Kidney capillary endothelial cell (primary cell): ENCODE measurements around the gene RFTN1.

Experiments
- DNase-seq: peaks from one replicate; pipeline ENCODE4 v3.0.0-alpha.2; 2018; ENCODE audit warnings: low spot score

The RFTN1 gene, protein sequence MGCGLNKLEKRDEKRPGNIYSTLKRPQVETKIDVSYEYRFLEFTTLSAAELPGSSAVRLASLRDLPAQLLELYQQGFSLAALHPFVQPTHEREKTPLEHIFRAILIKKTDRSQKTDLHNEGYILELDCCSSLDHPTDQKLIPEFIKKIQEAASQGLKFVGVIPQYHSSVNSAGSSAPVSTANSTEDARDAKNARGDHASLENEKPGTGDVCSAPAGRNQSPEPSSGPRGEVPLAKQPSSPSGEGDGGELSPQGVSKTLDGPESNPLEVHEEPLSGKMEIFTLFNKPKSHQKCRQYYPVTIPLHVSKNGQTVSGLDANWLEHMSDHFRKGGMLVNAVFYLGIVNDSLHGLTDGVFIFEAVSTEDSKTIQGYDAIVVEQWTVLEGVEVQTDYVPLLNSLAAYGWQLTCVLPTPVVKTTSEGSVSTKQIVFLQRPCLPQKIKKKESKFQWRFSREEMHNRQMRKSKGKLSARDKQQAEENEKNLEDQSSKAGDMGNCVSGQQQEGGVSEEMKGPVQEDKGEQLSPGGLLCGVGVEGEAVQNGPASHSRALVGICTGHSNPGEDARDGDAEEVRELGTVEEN

DNA sequence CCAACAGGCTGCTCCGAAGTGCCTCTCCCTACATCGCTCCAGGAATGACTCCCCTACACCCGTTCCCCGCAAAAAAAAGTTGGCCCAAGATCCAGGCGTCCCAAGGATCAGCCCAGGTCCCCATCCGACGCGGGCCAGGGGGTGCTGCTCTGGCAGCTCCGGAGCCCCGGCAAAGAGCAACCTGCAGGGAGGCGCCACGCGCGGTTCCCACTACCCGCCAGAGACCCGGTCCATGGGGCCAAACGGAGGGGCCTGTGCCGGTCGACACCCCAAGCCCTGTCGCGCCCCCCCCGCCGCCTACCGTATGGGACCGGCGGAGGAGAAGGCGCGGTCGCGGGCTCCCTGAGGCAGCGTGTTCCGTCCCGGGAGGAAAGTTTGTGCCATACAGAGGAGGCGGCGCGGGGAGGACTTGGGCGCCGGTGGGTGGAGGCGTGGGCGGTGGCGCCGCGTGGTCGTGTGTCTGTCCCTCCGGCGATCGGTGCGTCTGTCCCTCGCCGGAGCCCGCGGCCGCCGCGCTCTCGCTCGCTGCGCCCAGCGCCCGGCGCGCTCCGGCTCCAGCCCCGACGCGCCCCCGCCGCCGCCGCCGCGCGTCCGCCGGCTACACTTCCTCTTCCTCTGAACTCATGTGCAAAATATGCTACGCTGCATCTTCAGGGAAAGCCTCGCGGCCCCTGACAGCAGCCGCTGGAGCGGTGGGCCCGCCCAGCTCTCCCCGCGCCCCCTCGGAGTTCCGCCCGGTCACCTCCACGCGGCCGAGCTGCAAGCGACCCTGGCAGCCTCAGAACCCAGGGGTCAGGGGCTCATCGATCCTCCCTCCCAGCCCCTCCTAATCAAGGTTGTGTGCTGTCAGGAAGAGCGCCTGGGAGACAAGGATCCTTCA lies at the start of gene RFTN1:
RFTN1 (minus strand) TSS at position 559 of the 880 bp plus-strand sequence. CDS start 19,830 bp downstream, outside the sequence.
- peak; percentile 85 for DNase-seq

DNA sequence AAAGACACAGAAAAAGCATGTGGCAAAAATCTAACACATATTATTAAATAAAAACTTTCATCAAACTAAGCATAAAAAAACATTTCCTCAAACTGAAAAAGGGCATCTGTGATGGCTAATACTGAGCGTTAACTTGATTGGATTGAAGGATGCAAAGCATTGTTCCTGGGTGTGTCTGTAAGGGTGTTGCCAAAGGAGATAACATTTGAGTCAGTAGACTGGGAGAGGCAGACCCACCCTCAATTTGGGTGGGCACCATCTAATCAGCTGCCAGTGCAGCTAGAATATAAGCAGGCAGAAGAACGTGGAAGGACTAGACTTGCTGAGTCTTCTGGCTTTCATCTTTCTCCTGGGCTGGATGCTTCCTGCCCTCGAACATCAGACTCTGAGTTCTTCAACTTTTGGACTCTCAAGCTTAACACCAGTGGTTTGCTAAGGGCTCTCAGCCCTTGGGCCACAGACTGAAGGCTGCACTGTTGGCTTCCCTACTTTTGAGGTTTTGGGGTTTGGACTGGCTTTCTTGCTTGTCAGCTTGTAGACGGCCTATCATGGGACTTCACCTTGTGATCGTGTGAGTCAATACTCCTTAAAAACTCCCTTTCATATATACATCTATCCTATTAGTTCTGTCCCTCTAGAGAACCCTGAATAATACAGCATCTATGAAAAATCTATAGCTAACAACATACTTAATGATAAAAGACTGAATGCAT lies 46.3 kb upstream of the RFTN1 start:
- DNase-seq = no peak

DNA sequence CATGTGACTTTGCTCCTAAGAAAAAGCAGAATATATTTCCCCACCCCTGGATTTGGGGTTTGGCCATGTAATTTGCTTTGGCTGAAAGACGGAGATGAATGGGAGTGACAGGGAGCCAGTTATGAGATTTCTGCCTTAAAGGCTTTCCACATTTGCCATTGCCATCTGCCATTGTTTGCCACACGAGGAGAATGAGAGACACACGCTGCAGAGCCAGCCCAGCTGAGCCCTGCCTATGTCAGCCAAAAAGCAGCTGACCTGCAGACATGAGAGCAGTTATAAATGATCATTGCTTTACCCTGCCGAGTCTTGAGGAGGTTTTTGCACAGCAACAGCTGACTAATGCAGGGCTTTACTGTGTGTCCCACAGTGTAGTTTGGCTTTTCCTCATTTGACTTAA lies 40.6 kb upstream of the RFTN1 start:
- no peak for DNase-seq

DNA sequence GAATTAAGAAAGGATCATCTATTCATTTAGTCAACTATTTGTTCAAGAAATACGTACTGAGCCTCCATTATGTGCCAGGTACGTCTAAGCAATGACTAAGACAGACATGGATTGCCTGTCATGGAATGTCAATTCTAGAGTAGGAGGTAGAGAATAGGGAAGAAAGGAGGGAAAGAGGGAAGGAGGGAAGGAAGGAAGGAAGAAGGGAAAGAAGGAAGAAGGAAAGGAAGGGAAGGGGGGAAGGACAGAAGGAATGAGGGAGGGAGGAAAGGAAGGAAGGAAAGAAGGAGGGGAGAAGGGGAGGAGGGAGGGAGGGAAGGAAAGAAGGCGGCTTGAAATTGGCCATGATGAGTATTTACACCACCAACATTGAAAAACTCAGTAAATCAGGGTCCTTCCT lies 39.3 kb upstream of the RFTN1 start:
- no peak for DNase-seq

DNA sequence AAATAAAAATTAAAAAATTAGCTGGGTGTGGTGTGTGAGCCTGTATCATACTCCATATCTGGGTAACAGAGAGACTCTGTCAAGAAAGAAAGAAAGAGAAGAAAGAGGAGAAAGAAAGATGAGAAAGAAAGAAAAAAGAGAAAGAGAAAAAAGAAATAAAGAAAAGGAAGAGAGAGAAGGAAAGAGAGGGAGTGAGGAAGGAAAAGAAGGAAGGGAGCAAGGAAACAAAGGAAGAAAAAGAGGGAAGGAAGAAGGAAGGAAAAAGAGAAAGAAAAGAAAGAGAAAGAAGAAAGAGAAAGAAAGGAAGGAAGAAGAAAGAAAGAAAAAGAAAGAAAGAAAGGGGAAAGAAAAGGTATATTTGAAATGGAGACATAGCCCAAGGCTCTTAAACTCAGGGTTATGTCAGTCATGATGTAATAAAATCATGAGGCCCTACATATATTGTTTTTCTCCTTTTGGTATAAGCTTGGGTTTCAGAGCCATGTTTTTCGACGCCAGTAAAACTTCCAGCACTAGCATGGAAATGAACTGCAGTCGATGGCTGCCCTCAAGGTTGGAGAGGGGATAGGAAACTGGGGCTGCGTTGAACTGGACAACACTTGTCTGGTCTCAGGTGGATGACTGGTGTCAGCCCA lies 38.0 kb upstream of the RFTN1 start:
- DNase-seq = no peak

DNA sequence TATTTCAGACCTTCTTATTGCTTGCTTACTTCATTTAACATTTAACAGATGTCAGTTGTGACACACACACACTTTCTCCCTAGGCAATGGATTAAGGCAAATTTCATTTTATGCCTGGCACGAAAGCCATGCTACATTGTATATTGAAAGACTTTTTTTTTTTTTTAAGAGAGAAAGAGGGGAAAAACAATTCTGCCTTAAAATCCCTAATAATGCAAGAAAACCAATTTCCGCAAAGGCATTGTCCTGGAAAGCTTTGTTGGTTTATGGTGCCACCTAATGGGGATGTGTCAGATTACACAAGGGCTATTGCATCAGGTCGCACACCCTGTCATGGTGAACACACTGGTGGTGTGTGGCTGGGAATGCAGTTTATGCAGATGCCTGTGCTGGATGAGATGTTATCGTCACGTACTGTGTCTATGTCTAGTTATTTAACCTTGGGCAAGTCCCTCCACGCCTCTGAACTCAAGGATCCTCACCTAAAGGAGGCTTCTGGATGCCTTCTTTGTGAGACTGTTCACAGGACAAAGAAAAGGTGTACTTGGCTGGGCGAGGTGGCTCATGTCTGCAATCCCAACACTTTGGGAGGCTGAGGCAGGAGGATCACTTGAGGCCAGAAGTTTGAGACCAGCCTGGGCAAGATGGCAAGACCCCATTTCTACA lies 37.3 kb upstream of the RFTN1 start:
- peak; percentile 87 for DNase-seq

DNA sequence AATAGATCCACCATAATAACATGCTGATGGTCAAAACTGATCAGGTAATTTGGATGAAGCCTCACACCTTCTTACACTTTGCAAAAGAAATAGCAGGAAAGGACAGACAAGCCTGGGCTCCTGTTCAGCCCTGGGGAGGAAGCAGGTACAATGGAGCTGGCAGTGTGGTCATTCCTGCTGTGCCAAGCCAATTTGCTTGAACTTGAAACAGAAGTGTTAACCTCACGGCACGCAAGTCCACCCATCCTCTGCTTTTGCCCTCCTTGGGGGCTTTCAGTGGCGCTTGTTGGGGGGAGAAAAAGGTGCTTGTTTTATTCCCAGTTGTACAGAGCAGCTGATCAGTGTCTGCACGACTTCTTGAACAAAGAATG lies 36.8 kb upstream of the RFTN1 start:
- DNase-seq = peak; percentile 22

DNA sequence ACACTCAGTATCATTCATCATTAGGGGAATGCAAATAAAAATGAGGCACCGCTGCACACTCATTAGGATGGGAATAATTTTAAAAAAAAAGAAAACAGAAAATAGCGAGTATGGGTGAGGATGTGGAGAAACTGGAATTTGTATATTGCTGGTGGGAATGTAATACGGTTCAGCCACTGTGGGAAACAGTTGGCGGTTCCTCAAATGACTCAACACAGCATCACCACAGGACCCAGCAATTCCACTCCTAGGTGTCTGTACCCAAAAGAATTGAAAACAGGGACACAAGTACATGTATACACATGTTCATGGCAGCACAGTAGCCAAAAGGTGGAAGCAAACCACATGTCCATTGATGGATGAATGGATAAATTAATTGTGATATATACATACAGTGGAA lies 35.2 kb upstream of the RFTN1 start:
- DNase-seq = peak; percentile 5

DNA sequence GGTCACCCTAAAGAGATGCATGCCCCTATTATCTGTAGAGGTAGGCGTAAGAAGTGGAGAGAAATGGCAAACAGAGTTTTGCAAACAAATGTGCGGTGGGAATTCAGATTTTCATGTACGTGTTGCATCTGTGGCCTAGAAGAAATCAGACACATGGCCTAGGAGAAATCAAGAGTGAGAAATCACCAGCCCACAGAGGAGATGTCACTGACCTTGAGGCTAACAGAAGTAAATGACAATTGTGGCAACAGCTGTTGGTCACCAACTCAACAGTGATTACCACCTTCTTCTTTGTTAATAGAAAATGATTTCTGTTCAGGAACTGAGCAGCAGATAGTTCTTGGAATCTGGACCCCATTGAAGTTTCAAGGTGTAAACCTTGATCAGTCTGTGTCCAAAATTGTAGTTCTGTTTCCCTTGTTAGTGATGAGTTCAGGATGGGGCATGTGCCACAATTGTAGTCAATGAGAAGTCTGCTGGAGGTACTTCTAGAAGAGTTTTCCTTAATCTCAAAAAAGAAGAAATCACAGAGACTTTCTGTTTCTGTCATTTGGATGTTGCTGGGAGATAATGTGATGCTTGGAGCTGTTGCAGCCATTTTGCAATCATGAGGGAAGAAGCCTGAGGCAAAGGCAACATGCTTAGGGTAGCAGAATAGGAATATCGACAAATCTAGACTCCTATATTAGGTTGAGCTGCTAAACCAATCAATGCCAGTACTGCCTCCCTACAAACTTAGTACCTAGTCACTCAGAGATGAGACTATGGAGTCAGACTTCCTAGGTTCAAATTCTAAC lies 34.3 kb upstream of the RFTN1 start:
- no peak for DNase-seq

DNA sequence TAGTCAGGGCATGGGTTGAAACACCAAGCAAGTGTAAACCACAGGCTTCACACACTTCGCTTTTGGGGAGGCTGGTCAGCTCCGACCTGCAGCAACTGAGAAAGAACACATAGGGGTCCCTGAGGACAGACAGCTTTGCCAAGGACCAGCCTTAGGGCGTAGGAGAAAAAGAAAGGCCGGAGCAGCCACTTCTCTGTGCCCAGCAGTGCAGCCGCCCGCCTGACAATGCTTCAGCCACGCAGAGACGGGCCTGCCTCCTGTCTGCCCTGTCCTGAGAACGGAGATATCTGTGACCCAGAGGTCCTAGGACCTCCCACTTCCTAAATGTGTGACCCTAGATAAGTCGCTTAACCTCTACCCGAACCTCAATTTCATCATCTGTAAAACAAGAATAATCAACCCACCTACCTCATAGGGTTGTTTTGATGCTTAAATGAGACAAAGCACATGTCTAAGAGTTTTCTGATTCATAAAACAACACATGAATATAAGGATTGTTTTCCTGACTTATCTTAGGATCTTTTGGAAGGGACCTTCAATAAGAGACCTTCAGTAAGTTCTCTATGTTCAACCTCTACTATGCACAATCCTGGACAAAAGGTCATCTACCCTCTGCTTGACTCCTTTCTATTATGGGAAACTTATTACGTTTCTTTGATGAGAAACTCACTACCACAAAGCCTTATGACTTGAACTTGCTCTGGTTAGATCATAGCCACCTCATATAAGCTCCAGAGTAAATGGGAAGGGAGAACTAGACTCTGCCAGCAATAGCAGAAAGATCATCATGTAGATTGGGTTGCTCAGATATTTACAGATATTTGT lies 32.9 kb upstream of the RFTN1 start:
- DNase-seq = no peak

DNA sequence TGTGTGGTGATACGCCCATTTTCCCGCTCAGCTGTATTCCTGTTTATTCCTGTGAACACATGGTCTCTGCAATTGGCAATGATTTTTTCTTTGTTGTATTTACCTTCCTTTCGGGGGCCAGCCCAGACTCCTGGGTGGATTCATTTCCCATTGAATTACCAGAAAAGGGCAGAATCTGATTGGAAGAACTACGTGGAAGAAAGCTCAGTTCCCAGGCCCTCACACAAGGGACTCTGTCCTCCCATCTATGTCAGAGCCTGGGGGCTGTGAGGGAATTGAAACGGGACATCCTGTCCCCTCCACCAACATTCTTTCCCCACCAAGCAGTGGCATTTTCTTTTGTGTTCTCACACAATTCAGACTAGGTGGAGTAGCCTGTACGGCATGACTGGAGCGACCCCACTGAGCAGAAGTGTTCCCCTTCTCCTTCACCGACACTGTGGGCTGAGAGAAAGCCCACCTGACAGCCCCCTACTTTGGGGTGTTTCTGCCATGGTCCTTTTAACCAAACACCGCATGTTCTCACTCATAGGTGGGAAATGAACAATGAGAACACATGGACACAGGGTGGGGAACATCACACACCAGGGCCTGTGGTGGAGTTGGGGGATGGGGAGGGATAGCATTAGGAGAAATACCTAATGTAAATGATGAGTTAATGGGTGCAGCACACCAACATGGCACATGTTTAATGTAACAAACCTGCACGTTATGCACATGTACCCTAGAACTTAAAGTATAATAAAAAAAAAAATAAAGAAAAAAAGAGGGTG lies 32.1 kb upstream of the RFTN1 start:
- no peak for DNase-seq

DNA sequence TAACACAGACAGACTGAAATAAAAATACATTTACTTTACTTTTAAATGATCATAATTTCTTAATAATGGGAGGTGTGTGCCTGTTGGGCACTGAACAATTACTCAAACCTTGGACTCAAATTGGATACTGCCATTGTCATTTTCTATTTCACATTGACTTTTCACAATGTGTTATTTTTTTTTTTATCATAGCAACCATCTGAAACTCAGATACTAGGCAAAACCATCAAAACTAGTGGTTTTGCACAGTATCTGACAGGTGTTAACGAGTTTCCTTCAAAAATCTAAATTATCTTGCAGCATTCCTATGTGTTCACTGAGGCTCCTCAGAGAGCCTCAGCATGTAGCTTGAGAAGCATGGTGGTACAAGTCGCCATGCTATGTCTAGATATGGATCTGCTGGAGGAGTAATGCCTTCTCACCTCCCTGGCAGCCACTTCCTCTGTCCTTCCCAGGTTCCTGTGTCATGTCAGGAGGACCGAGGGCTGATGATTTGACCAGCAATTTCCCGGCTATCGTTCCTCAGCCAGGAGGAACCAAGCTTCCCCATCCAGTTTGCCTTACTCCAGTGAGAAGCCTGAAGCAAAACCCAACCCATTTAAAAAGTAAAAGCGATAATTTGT lies 29.9 kb upstream of the RFTN1 start:
- no peak for DNase-seq

DNA sequence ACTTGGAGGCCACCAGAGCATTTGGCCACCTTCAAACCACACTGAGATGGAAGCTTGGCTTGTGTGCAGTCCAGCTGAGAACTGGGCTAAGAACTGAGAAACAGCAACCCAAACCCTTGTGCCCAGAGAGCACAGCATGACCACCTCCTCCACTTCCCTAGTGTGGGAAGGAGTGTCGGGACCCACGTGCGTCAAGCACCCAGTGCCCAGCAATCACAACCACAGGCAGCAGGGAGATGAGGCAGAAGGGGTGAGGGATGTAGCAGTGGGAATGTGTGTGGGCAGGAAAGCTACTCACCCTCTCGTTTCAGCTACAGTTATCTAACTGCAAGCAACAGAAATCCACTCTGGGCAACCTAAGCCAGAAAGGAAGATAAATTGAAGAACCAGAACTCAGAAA lies 25.0 kb upstream of the RFTN1 start:
- DNase-seq = no peak

DNA sequence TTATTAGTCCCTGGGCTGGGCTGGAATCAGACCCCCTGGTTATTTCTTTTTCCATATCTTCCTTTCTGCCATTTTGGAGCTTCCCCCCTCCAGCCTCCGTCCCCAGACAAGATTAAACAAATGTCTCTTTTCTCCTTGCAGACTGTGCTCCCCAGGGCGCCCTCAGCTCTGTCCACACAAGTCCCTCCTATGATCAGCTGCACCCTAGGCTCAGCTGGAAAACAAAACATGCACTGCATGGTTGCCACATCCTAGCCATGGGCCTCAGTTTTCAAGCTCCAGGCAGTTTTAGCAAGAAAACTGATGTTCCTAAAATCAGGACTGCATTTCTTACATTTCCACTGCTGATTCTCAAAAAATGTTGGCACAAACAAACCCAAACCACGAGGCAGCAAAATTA lies 23.5 kb upstream of the RFTN1 start:
- DNase-seq = no peak

DNA sequence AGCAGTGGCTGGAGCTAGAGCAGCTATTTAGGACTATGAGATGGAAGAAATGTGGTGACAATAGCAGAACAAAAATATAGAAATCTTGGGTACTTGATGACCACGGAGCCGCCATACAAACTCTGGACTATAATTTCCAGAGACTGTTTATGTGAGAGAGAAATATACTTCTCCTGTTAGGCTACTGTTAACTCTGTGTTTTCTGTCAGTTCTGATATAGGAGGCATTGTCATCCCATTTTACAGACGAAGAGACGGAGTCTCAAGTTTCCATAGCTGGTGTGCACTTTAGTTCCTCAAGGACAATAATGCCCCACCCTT lies 22.8 kb upstream of the RFTN1 start:
- DNase-seq = no peak

DNA sequence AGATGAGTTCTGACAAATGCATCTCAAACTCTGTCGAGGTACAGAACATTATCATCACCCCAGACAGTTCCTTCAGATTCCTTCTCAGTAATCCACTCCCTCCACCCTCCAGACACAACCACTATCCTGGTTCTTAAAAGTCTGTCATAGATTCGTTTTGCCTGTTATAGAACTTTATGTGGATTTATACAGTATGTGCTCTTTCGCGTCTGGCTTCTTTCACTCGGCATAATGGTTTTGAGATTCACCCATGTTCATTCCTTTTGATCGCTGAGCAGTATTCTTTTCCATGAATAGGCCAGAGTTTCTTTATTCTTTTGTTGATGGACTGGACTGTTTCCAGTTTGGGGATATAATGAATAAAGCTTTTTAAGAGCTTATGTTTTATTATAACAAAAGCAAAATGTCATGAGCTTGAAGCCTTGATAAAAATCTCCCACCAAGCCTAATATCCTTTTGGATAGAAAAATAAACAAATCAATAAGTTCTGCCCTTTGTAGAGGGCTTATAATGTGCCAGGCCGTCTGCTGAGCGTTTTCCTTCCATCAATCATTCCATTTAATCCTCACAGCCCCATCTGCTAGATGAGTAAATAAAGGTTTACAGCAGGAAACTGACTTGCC lies 21.3 kb upstream of the RFTN1 start:
- no peak for DNase-seq

DNA sequence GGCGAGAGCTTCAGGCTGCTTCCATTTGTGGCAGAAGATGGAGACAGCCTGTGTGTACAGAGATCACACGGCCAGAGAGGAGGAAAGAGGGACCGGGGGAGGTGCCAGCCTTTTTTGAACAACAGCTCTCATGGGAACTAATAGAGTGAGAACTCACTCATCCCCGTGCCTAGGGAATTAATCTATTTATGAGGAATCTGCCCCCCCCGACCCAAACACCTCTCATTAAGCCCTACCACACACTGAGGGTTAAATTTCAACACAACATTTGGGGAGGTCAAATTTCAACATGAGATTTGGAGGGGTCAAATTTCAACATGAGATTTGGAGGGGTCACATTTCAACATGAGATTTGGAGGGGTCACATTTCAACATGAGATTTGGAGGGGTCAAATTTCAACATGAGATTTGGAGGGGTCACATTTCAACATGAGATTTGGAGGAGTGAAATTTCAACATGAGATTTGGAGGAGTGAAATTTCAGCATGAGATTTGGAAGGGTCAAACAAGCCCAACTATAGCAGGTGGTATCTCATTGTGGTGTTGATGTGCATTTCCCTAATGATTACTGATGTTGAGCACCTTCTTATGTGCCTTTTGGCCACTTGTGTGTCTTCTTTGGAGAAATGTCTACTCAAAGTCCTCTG lies 20.6 kb upstream of the RFTN1 start:
- DNase-seq = no peak
